Measurements from ENCODE around the gene SNUPN. TPM values are rescaled to one million over a fixed set of nuclear protein-coding genes. Genes with fewer than 3 reads are reported as not detected.

Gene SNUPN
- total and polyA plus RNA-seq, 10 of the 15 experiments (the other 5 are each of a cell fraction or from before 2014, with no cell fraction given) = 19.0 to 50.3 (median 32.5) TPM

GRCh38 chr15:75646112-75646943, 20.8 kb upstream of the SNUPN start:
- Histone ChIP-seq H4K20me1 (ENCODE audit: control insufficient read depth, insufficient read depth) (no peaks in the 10 kb centered on the region), H3K4me2 (ENCODE audit: control insufficient read depth, insufficient read depth) (peak overlapping the region; percentile 94; the same call in 1 of the 2 replicates), H3K4me3 (no peak overlapping the region), H3K27ac (ENCODE audit: control insufficient read depth, insufficient read depth) (no peak overlapping the region), H2AFZ (ENCODE audit: control insufficient read depth, low read depth, low read length) (no peak overlapping the region), H3K36me3 (ENCODE audit: control insufficient read depth in 2 of 2, insufficient read depth in 2 of 2, low read length in 1 of 2) (no peaks in the 10 kb centered on the region), H3K9ac (ENCODE audit: control insufficient read depth, insufficient read depth, low read length) (no peak overlapping the region), H3K9me3 (replicated peaks; ENCODE audit: control insufficient read depth, insufficient read depth, low read length) (no peaks in the 10 kb centered on the region), H3K79me2 (ENCODE audit: control insufficient read depth, insufficient read depth, low read length) (no peaks in the 10 kb centered on the region), H3K4me1 (ENCODE audit: control insufficient read depth, insufficient read depth, low read length) (0 out of 2 replicates have a peak, but pooled peaks cover 2% of the 10 kb centered on the region), H3K27me3 (replicated peaks in 1 of 2; ENCODE audit: control insufficient read depth in 2 of 2, insufficient read depth in 2 of 2, low read length in 1 of 2) (peaks cover 0 to 2% of the 10 kb centered on the region in 2 experiments; a peak in 2 of 4 replicates)
- ATAC-seq (no peak), FAIRE-seq (no peak), DNase-seq (ENCODE audit: low read depth, low spot score) (no peak)
- no TSS peak for BruUV-seq (replicated peaks)
- ChIA-PET SMC1A (ENCODE audit: uncharacterized antibody, unreplicated experiment) (interaction anchor here (0.6 to 1.9 kb wide), 4 partner anchors 21 to 279 kb away, joined by 3 to 10 read pairs (median 4); partner anchors contain the start of genes MAN2C1 and SNUPN), RAD21 (ENCODE audit: unreplicated experiment) (interaction anchor here (0.9 to 2.6 kb wide), 5 partner anchors 21 to 260 kb away, joined by 3 to 8 read pairs (median 5); partner anchors contain the start of gene SNUPN), POLR2A (interaction anchor here (0.5 to 2.0 kb wide), 6 partner anchors 8 to 278 kb away, joined by 3 to 12 read pairs (median 4); partner anchors contain the start of genes MAN2C1 and SNUPN), CTCF (interaction anchor here (0.9 to 2.9 kb wide), 8 partner anchors 8 to 278 kb away, joined by 3 to 27 read pairs (median 4); partner anchors contain the start of gene MAN2C1)
- intact Hi-C loops (cut with micrococcal nuclease; ENCODE audit: unreplicated experiment) = loop anchor here (10.0 kb wide), 1 partner anchor 712 kb away; the partner anchor contains the start of gene COX5A
- TF ChIP-seq POLR2AphosphoS2 (IDR thresholded peaks at IDR 0.05; ENCODE audit: low read depth, low read length) = no peak
- TF ChIP-seq KDM1A (IDR thresholded peaks at IDR 0.05; ENCODE audit: borderline replicate concordance) = no peak
- TF ChIP-seq FOS (IDR thresholded peaks at IDR 0.05; ENCODE audit: borderline replicate concordance, extremely low read depth, insufficient read length) = no peak
- TF ChIP-seq MEF2B (IDR thresholded peaks at IDR 0.05; ENCODE audit: partially characterized antibody, poor library complexity, severe bottlenecking) = no peak
- no peak for TF ChIP-seq EED (IDR thresholded peaks at IDR 0.05; ENCODE audit: low read depth)
- no peak for TF ChIP-seq MTA3 (IDR thresholded peaks at IDR 0.05; ENCODE audit: borderline replicate concordance, low read length)
- TF ChIP-seq ASH2L (IDR thresholded peaks at IDR 0.05; ENCODE audit: borderline replicate concordance, low read depth) = no peak
- no peak for TF ChIP-seq GABPA (IDR thresholded peaks at IDR 0.05; ENCODE audit: low read depth)
- TF ChIP-seq SREBF2 (IDR thresholded peaks at IDR 0.05; ENCODE audit: low read length) = no peak
- TF ChIP-seq SREBF1 (IDR thresholded peaks at IDR 0.05; ENCODE audit: low read length) = no peak
- TF ChIP-seq GATAD2B (conservative IDR thresholded peaks at IDR 0.05; ENCODE audit: low read depth) = no peak
- no peak for TF ChIP-seq CHD1 (IDR thresholded peaks at IDR 0.05; ENCODE audit: low read depth, low read length)
- in situ Hi-C loops (cut with MboI) = no loop called here
- WGBS (ENCODE audit: insufficient coverage, insufficient replicate concordance, low lambda C conversion rate, missing lambda C conversion rate) = 74% methylated on average over 5 of the region's 5 CpGs
